ENCODE results near the gene ZNF304. TPM values are rescaled to one million over a fixed set of nuclear protein-coding genes. Genes with fewer than 3 reads are reported as not detected.

The ZNF304 gene
- polyA plus RNA-seq, 5 donors: 12.5 to 21.0 (median 17.1) TPM

Other genes starting within 250 kb of the ZNF304 start
- not detected for gene USP29, start 231.3 kb upstream of the ZNF304 start, polyA plus RNA-seq (ENCODE audit: insufficient read depth in 1 of 5, insufficient read length in 5 of 5, low replicate concordance in 1 of 5)
- under 1 TPM in 2 of 5 donors, not detected in 3; 0.04 to 0.06 TPM for gene ZIM3, start 206.1 kb upstream of the ZNF304 start, polyA plus RNA-seq (ENCODE audit: insufficient read depth in 1 of 5, insufficient read length in 5 of 5, low replicate concordance in 1 of 5)
- not detected for gene DUXA, start 183.8 kb upstream of the ZNF304 start, polyA plus RNA-seq (ENCODE audit: insufficient read depth in 1 of 5, insufficient read length in 5 of 5, low replicate concordance in 1 of 5)
- 10 to 100 TPM; 12.2 to 24.1 (median 21.1) TPM for gene ZNF264, start 159.8 kb upstream of the ZNF304 start, polyA plus RNA-seq (ENCODE audit: insufficient read depth in 1 of 5, insufficient read length in 5 of 5, low replicate concordance in 1 of 5)
- 1 to 10 TPM in 4 of 5 donors, under 1 TPM in 1; 0.85 to 3.4 (median 1.6) TPM for gene AURKC, start 120.2 kb upstream of the ZNF304 start, polyA plus RNA-seq (ENCODE audit: insufficient read depth in 1 of 5, insufficient read length in 5 of 5, low replicate concordance in 1 of 5)
- gene ZNF805, start 110.6 kb upstream of the ZNF304 start, polyA plus RNA-seq (ENCODE audit: insufficient read depth in 1 of 5, insufficient read length in 5 of 5, low replicate concordance in 1 of 5): 1 to 10 TPM; 3.8 to 7.6 (median 6.5) TPM
- 1 to 10 TPM; 1.8 to 5.5 (median 3.8) TPM for gene ZNF460, start 70.8 kb upstream of the ZNF304 start, polyA plus RNA-seq (ENCODE audit: insufficient read depth in 1 of 5, insufficient read length in 5 of 5, low replicate concordance in 1 of 5)
- 10 to 100 TPM in 3 of 5 donors, 1 to 10 TPM in 2; 7.2 to 11.6 (median 10.1) TPM for gene ZNF543, start 30.8 kb upstream of the ZNF304 start, polyA plus RNA-seq (ENCODE audit: insufficient read depth in 1 of 5, insufficient read length in 5 of 5, low replicate concordance in 1 of 5)
- 10 to 100 TPM; 12.4 to 17.2 (median 14.5) TPM for gene TRAPPC2B, start 12.3 kb downstream of the ZNF304 start, polyA plus RNA-seq (ENCODE audit: insufficient read depth in 1 of 5, insufficient read length in 5 of 5, low replicate concordance in 1 of 5)
- gene ZNF547, start 12.3 kb downstream of the ZNF304 start, polyA plus RNA-seq (ENCODE audit: insufficient read depth in 1 of 5, insufficient read length in 5 of 5, low replicate concordance in 1 of 5): 10 to 100 TPM in 1 of 5 donors, 1 to 10 TPM in 4; 5.2 to 10.1 (median 6.6) TPM
- 10 to 100 TPM; 25.4 to 49.6 (median 37.1) TPM for gene ZNF548, start 38.6 kb downstream of the ZNF304 start, polyA plus RNA-seq (ENCODE audit: insufficient read depth in 1 of 5, insufficient read length in 5 of 5, low replicate concordance in 1 of 5)
- gene ZNF17, start 59.9 kb downstream of the ZNF304 start, polyA plus RNA-seq (ENCODE audit: insufficient read depth in 1 of 5, insufficient read length in 5 of 5, low replicate concordance in 1 of 5): 10 to 100 TPM in 4 of 5 donors, 1 to 10 TPM in 1; 9.1 to 17.1 (median 15.8) TPM
- 10 to 100 TPM in 4 of 5 donors, 1 to 10 TPM in 1; 8.7 to 13.1 (median 11.9) TPM for gene ZNF749, start 84.1 kb downstream of the ZNF304 start, polyA plus RNA-seq (ENCODE audit: insufficient read depth in 1 of 5, insufficient read length in 5 of 5, low replicate concordance in 1 of 5)
- gene VN1R1, start 105.9 kb downstream of the ZNF304 start, polyA plus RNA-seq (ENCODE audit: insufficient read depth in 1 of 5, insufficient read length in 5 of 5, low replicate concordance in 1 of 5): 1 to 10 TPM; 2.3 to 5.4 (median 4.5) TPM
- gene ZNF772, start 126.3 kb downstream of the ZNF304 start, polyA plus RNA-seq (ENCODE audit: insufficient read depth in 1 of 5, insufficient read length in 5 of 5, low replicate concordance in 1 of 5): 10 to 100 TPM in 4 of 5 donors, 1 to 10 TPM in 1; 8.4 to 22.1 (median 19.2) TPM
- gene ZNF419, start 136.5 kb downstream of the ZNF304 start, polyA plus RNA-seq (ENCODE audit: insufficient read depth in 1 of 5, insufficient read length in 5 of 5, low replicate concordance in 1 of 5): 10 to 100 TPM; 19.5 to 32.5 (median 22.7) TPM
- 10 to 100 TPM; 12.1 to 17.5 (median 16.5) TPM for gene ZNF773, start 148.7 kb downstream of the ZNF304 start, polyA plus RNA-seq (ENCODE audit: insufficient read depth in 1 of 5, insufficient read length in 5 of 5, low replicate concordance in 1 of 5)
- 10 to 100 TPM; 15.0 to 21.2 (median 20.1) TPM for gene ZNF549, start 176.1 kb downstream of the ZNF304 start, polyA plus RNA-seq (ENCODE audit: insufficient read depth in 1 of 5, insufficient read length in 5 of 5, low replicate concordance in 1 of 5)
- 10 to 100 TPM; 16.2 to 31.2 (median 23.6) TPM for gene ZNF550, start 208.6 kb downstream of the ZNF304 start, polyA plus RNA-seq (ENCODE audit: insufficient read depth in 1 of 5, insufficient read length in 5 of 5, low replicate concordance in 1 of 5)
- 1 to 10 TPM; 6.6 to 9.3 (median 8.2) TPM for gene ZNF416, start 227.6 kb downstream of the ZNF304 start, polyA plus RNA-seq (ENCODE audit: insufficient read depth in 1 of 5, insufficient read length in 5 of 5, low replicate concordance in 1 of 5)
- gene ZIK1, start 232.9 kb downstream of the ZNF304 start, polyA plus RNA-seq (ENCODE audit: insufficient read depth in 1 of 5, insufficient read length in 5 of 5, low replicate concordance in 1 of 5): 10 to 100 TPM; 11.4 to 23.8 (median 17.6) TPM
- gene ZNF530, start 248.6 kb downstream of the ZNF304 start, polyA plus RNA-seq (ENCODE audit: insufficient read depth in 1 of 5, insufficient read length in 5 of 5, low replicate concordance in 1 of 5): 1 to 10 TPM; 4.8 to 7.7 (median 6.0) TPM